Caco-2 (cell line): Measurements from ENCODE around the gene AK5. TPM values are rescaled to one million over a fixed set of nuclear protein-coding genes. Genes with fewer than 3 reads are reported as not detected.

Source experiments
- BruUV-seq: library from RNA; stranded (reverse); fragments of 400-500 nt; replicated peaks from 2 replicates; lab custom pipeline; 2021; lab: Mats Ljungman, UMichigan
- CTCF ChIA-PET: fragments of 300-600 bp; sonication (Branson Sonifier 250); formaldehyde crosslinking; loops from one replicate; lab custom pipeline; 2022; ENCODE audit warnings: antibody characterized with exemption; lab: Charles Lee
- POLR2A ChIA-PET: fragments of 300-600 bp; sonication (Branson Sonifier 250); formaldehyde crosslinking; loops from one replicate; lab custom pipeline; 2022; ENCODE audit warnings: antibody characterized with exemption; lab: Charles Lee
- DNase-seq, 2 experiments: peaks; one replicate each; pipeline versions ENCODE4 v3.0.0 to v3.0.0-alpha.2; 2020 to 2022
- H3K27me3 ChIP-seq: replicated peaks from 2 replicates; pipeline ENCODE4 v1.6.0; 2011; ENCODE audit warnings: low read length; ENCODE audit not compliant: control insufficient read depth, insufficient read depth
- H3K36me3 ChIP-seq: 2 replicates; pipeline ENCODE4 v1.5.1; 2011; ENCODE audit warnings: low read length; ENCODE audit not compliant: control insufficient read depth, insufficient read depth
- H3K4me1 ChIP-seq: fragments of 250-450 bp; sonication (Bioruptor Pico); 2 replicates; pipeline ENCODE4 v1.5.1; 2020; ENCODE audit warnings: mild to moderate bottlenecking
- H3K4me3 ChIP-seq: 2 replicates; pipeline ENCODE4 v1.5.1; 2011; ENCODE audit warnings: low read depth, mild to moderate bottlenecking, control low read depth, low read length
- H3K9me3 ChIP-seq: fragments of 250-450 bp; sonication (Bioruptor Pico); 2 replicates; pipeline ENCODE4 v1.5.1; 2020; ENCODE audit warnings: mild to moderate bottlenecking, moderate library complexity
- H3K27ac Mint-ChIP-seq: one replicate; pipeline ENCODE4 v1.8.0; 2022; ENCODE audit warnings: mixed read lengths; ENCODE audit not compliant: unreplicated experiment
- H3K27me3 Mint-ChIP-seq: one replicate; pipeline ENCODE4 v1.8.0; 2022; ENCODE audit warnings: mixed read lengths; ENCODE audit not compliant: insufficient read depth, unreplicated experiment
- H3K36me3 Mint-ChIP-seq: one replicate; pipeline ENCODE4 v1.8.0; 2022; ENCODE audit warnings: mild to moderate bottlenecking, mixed read lengths; ENCODE audit not compliant: insufficient read depth, unreplicated experiment
- H3K4me1 Mint-ChIP-seq: one replicate; pipeline ENCODE4 v1.8.0; 2022; ENCODE audit warnings: low read depth, mixed read lengths; ENCODE audit not compliant: unreplicated experiment
- H3K4me3 Mint-ChIP-seq: one replicate; pipeline ENCODE4 v1.8.0; 2022; ENCODE audit warnings: mild to moderate bottlenecking, moderate library complexity, mixed read lengths; ENCODE audit not compliant: unreplicated experiment
- H3K9me3 Mint-ChIP-seq: one replicate; pipeline ENCODE4 v1.8.0; 2022; ENCODE audit warnings: mixed read lengths; ENCODE audit not compliant: unreplicated experiment
- intact Hi-C: fragments of 100-400 bp; cut with micrococcal nuclease; formaldehyde crosslinking; loops from one replicate; pipeline ENCODE4 v1.10.0; 2022; ENCODE audit not compliant: unreplicated experiment
- total RNA-seq: library from RNA; stranded (reverse); gene quantifications from 2 replicates; pipeline ENCODE4 v1.2.3, GENCODE V29; 2022
- TF ChIP-seq, protein P1 (sequence below), 2 experiments: fragments of 200-600 bp in 1 of 2; IDR thresholded peaks; 1 replicate in 1 of 2; 2 replicates in 1 of 2; pipeline versions ENCODE4 v1.5.1 to v1.8.0; 2011 to 2022; ENCODE audit warnings: antibody characterized with exemption in 1 of 2, control low read depth in 1 of 2, inconsistent platforms in 1 of 2, low read depth in 1 of 2, low read length in 1 of 2, mild to moderate bottlenecking in 1 of 2, moderate library complexity in 1 of 2; ENCODE audit not compliant: insufficient read depth in 1 of 2, severe bottlenecking in 1 of 2, unreplicated experiment in 1 of 2

Gene AK5
- total RNA-seq, 1 experiment from 2014 or later, result not detected

DNA sequence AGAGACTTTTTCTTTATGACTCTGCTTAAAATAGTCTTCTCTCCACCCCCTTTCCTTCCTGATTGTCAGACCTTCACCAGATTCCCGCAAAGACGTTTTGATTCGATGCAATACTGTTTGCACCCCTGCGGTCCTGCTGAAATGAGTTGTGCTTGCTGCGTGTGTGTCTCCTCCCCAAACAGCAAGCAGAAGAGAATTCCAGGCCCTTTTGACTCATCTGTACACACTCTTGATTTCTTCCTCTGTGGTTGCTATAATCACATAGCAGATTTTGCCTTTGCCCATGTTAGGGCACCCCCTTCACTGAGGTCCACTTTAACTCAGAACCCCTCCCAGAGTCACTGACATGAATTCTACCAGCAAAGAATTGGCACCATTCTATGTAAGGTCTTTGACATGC is 264.2 kb downstream of the AK5 start:
- POLR2A ChIA-PET, result no interaction called here

DNA sequence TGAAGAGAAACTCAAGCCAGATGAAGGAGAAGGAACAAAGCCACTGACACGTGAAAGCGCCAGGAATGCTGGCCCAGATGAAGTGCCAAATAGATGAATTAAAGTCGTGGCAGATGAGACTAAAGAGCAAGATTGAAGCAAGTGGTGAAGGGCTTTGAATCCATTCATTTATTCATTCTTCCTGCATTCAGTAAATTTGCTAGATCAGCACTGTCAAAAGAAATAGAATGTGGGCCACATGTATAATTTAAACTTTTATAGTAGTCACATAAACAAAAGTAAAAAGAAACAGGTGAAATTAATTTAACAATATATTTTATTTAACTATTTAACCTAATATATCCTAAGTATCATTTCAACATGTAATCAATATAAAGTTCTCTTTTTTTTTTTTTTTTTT is 265.1 kb downstream of the AK5 start:
- Histone ChIP-seq H3K4me1 (no peaks in the 10 kb centered on the region), H3K36me3 (no peaks in the 10 kb centered on the region), H3K9me3 (no peaks in the 10 kb centered on the region), H3K27me3 (no peaks in the 10 kb centered on the region), H3K4me3 (no peak overlapping the region)
- Mint-ChIP-seq H3K9me3 (no peaks in the 10 kb centered on the region), H3K36me3 (no peaks in the 10 kb centered on the region), H3K27ac (no peak overlapping the region), H3K4me3 (no peak overlapping the region), H3K27me3 (no peaks in the 10 kb centered on the region), H3K4me1 (peaks cover 7% of the 10 kb centered on the region)
- ChIA-PET CTCF (no interaction called here), POLR2A (no interaction called here)
- TF ChIP-seq, protein P1, sequence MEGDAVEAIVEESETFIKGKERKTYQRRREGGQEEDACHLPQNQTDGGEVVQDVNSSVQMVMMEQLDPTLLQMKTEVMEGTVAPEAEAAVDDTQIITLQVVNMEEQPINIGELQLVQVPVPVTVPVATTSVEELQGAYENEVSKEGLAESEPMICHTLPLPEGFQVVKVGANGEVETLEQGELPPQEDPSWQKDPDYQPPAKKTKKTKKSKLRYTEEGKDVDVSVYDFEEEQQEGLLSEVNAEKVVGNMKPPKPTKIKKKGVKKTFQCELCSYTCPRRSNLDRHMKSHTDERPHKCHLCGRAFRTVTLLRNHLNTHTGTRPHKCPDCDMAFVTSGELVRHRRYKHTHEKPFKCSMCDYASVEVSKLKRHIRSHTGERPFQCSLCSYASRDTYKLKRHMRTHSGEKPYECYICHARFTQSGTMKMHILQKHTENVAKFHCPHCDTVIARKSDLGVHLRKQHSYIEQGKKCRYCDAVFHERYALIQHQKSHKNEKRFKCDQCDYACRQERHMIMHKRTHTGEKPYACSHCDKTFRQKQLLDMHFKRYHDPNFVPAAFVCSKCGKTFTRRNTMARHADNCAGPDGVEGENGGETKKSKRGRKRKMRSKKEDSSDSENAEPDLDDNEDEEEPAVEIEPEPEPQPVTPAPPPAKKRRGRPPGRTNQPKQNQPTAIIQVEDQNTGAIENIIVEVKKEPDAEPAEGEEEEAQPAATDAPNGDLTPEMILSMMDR (IDR thresholded peaks at IDR 0.05; ENCODE audit: insufficient read depth in 1 of 2, low read depth in 1 of 2, low read length in 1 of 2, severe bottlenecking in 1 of 2, unreplicated experiment in 1 of 2), result no peak
- no peak for DNase-seq
- BruUV-seq, result no TSS peak
- intact Hi-C loops, result no loop called here

More for the DNA sequence above, 264.2 kb downstream of the AK5 start:
- H3K9me3 Mint-ChIP-seq, result no peaks in the 10 kb centered on the region
- TF ChIP-seq, protein P1 (IDR thresholded peaks at IDR 0.05; ENCODE audit: insufficient read depth in 1 of 2, low read depth in 1 of 2, low read length in 1 of 2, severe bottlenecking in 1 of 2, unreplicated experiment in 1 of 2), result no peak
- H3K4me3 ChIP-seq, result no peak overlapping the region
- no peaks in the 10 kb centered on the region for H3K36me3 Mint-ChIP-seq
- H3K4me3 Mint-ChIP-seq, result no peak overlapping the region
- no peaks in the 10 kb centered on the region for H3K27me3 ChIP-seq
- no peaks in the 10 kb centered on the region for H3K27me3 Mint-ChIP-seq
- H3K9me3 ChIP-seq, result no peaks in the 10 kb centered on the region
- CTCF ChIA-PET, result no interaction called here
- H3K36me3 ChIP-seq, result no peaks in the 10 kb centered on the region
- intact Hi-C loops, result no loop called here
- no peak for DNase-seq
- no TSS peak for BruUV-seq
- peaks cover 7% of the 10 kb centered on the region for H3K4me1 Mint-ChIP-seq
- no peaks in the 10 kb centered on the region for H3K4me1 ChIP-seq
- H3K27ac Mint-ChIP-seq, result no peak overlapping the region

DNA sequence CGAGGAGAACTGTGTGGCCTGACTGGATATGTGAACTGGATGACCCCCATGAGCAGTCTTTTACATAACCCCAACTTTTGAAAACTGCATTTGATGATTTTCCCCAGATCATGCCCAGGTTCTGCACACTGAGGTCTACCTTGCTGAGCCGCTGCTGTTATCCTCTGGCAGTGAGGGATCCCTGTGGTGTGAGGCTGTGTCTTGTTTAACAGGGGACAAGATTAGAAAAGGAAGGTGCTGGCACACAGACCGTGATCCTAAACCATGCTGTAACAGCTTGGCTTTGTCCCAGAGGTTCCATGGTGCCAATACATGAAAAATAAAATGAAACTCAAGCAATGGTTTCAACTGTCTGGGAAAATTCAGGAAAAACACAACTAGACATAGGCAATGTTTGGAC is 266.5 kb downstream of the AK5 start:
- no TSS peak for BruUV-seq
- peaks cover 5% of the 10 kb centered on the region for H3K36me3 Mint-ChIP-seq
- no peaks in the 10 kb centered on the region for H3K27me3 Mint-ChIP-seq
- H3K4me3 ChIP-seq, result no peak overlapping the region
- no peaks in the 10 kb centered on the region for H3K27me3 ChIP-seq
- POLR2A ChIA-PET, result no interaction called here
- CTCF ChIA-PET, result no interaction called here
- intact Hi-C loops, result no loop called here
- no peak overlapping the region for H3K27ac Mint-ChIP-seq
- no peaks in the 10 kb centered on the region for H3K36me3 ChIP-seq
- H3K4me1 Mint-ChIP-seq, result peaks cover 7% of the 10 kb centered on the region
- H3K4me1 ChIP-seq, result no peaks in the 10 kb centered on the region
- no peak for DNase-seq
- no peak overlapping the region for H3K4me3 Mint-ChIP-seq
- TF ChIP-seq, protein P1 (IDR thresholded peaks at IDR 0.05; ENCODE audit: insufficient read depth in 1 of 2, low read depth in 1 of 2, low read length in 1 of 2, severe bottlenecking in 1 of 2, unreplicated experiment in 1 of 2), result no peak
- H3K9me3 Mint-ChIP-seq, result no peaks in the 10 kb centered on the region
- H3K9me3 ChIP-seq, result no peaks in the 10 kb centered on the region
